DND-41 (cell line): Measurements from ENCODE around the gene CCL7.

Experiments used
- EZH2 ChIP-seq: IDR thresholded peaks from 3 replicates; pipeline ENCODE4 v1.6.1; 2012; ENCODE audit warnings: borderline replicate concordance, low read depth, mild to moderate bottlenecking, moderate library complexity, low read length, inconsistent platforms; ENCODE audit not compliant: severe bottlenecking
- TF ChIP-seq, protein P1 (sequence below): IDR thresholded peaks from 2 replicates; pipeline ENCODE4 v1.5.1; 2012; ENCODE audit warnings: borderline replicate concordance, low read length, moderate library complexity, mild to moderate bottlenecking; ENCODE audit not compliant: poor library complexity, severe bottlenecking; ENCODE audit errors: extremely low read depth

DNA sequence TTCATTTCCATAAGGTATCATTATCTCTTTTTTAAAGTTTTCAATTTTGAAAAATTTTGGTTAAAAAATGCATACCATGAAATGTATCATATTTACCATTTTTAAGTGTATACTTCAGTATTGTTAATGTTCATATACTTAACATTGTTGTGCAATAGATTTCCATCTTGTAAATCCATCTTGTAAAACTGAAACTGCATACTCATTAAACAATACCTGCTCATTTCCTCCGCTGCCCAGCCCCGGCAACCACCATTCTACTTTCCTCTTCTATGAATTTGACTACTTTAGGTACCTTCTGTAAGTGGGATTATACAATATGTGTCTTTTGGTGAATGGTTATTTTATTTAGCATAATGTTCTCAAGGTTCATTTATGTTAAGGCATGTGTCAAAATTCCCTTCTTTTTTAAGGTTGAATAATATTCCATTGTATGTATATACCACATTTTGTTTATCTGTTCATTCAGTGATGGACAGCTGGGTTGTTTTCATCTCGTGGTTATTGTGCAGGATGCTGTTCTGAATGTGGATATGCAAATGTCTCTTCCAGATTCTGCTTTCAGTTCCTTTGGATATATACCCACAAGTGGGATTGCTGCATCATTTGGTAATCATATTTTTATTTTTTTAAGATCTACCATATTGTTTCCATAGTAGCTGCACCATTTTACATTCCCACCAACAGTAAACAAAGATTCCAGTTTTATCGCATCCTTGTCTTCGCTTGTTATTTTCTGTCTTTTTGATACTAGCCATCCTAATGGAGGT, 8.3 kb upstream of the CCL7 start:
- TF ChIP-seq, protein P1, sequence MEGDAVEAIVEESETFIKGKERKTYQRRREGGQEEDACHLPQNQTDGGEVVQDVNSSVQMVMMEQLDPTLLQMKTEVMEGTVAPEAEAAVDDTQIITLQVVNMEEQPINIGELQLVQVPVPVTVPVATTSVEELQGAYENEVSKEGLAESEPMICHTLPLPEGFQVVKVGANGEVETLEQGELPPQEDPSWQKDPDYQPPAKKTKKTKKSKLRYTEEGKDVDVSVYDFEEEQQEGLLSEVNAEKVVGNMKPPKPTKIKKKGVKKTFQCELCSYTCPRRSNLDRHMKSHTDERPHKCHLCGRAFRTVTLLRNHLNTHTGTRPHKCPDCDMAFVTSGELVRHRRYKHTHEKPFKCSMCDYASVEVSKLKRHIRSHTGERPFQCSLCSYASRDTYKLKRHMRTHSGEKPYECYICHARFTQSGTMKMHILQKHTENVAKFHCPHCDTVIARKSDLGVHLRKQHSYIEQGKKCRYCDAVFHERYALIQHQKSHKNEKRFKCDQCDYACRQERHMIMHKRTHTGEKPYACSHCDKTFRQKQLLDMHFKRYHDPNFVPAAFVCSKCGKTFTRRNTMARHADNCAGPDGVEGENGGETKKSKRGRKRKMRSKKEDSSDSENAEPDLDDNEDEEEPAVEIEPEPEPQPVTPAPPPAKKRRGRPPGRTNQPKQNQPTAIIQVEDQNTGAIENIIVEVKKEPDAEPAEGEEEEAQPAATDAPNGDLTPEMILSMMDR, result no peak
- TF ChIP-seq EZH2, result no peak
